GM19467 (cell line): Measurements from ENCODE around the gene DPM3.
A peak's percentile ranks its signal among the peaks of the same experiment; 100 is the strongest.
"Not testable (repeated sequence)": the region's sequence is repeated elsewhere in the genome, so short reads cannot be mapped to it uniquely, and the experiment has no call there.

Experiments used
- ATAC-seq: cut with Tn5 transposase; IDR thresholded peaks from one replicate; pipeline ENCODE4 v1.9.1; 2021; ENCODE audit warnings: mild to moderate bottlenecking, moderate library complexity; ENCODE audit not compliant: unreplicated experiment

Gene DPM3

DNA sequence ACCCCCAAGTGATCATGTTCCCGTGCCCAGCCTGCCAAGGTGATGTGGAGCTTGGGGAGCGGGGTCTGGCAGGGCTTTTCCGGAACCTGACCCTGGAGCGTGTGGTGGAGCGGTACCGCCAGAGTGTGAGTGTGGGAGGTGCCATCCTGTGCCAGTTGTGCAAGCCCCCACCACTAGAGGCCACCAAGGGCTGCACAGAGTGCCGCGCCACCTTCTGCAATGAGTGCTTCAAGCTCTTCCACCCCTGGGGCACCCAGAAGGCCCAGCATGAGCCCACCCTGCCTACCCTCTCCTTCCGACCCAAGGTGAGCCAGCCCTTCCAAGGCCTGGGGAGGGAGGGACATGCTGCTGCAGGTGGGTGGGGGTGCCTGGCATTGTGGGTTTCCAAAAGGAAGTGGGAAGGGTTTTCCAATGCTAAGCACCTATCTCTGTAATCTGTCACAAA lies 35.6 kb upstream of the DPM3 start:
- ATAC-seq = no peak

DNA sequence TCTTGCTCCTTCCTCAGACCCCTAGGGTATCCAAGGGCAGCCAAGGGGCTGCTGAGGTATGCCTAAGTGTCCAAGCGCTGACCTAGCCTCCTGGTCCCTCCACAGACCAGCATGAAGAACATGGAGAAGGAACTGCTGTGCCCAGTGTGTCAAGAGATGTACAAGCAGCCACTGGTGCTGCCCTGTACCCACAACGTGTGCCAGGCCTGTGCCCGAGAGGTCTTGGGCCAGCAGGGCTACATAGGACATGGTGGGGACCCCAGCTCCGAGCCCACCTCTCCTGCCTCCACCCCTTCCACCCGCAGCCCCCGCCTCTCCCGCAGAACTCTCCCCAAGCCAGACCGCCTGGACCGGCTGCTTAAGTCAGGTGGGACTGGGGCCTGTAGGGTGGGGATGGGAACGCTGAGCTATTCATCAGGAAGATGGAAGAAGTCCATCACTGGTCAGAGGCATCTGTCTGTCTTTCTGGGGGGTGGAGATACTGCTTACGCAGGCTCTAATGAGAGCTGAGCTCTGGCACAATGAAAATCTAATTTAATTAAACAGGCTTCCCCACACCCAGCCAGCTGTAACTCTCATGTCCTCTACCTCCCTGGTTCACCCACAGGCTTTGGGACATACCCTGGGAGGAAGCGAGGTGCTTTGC lies 35.1 kb upstream of the DPM3 start:
- no peak for ATAC-seq

DNA sequence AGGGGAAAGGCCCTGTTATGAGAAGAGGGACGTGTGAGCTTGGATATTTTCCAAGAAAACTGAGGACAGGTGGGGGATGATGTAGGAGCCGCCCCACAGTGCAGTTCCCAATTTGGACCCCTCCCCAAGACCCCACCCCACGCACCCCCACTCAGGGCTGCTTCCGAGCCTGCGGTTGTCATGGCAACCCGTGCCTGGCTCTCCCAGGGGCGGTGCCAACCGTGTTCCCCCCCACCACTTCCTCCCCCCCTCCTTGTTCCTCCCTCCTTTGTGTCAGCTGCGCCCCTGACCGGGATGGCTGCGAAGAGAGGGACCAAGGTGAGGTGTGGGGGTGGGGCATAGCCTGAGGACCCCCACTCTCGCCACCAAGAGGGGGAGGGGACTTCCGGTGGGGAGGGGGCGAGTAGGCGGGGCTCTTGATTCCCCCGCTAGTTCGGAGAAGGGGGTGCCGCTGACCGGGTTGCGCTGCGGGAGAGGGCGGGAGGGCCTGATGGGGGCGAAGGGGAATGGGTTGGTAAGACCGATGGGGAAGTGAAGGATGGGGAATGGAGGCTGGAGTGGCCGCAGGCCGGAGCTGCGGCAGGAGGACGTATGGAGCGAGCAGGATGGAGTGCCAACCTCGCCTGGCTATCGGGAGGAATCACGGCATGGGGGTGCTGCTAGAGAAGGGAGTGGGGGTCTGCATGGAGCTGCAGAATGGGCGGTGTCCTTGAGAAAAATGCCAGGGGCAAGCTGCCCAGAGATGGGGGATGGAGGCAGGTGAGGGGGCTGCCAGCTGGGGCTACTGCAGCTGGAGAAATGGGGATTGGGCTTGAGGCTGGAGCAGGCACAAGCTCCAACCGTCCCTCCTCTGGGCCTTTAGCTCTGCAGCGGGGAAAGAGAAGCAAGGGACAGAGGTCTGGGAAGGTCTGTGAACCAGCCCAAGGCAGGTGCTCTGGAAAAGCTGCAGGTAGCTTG lies 34.3 kb upstream of the DPM3 start:
- ATAC-seq = no peak

DNA sequence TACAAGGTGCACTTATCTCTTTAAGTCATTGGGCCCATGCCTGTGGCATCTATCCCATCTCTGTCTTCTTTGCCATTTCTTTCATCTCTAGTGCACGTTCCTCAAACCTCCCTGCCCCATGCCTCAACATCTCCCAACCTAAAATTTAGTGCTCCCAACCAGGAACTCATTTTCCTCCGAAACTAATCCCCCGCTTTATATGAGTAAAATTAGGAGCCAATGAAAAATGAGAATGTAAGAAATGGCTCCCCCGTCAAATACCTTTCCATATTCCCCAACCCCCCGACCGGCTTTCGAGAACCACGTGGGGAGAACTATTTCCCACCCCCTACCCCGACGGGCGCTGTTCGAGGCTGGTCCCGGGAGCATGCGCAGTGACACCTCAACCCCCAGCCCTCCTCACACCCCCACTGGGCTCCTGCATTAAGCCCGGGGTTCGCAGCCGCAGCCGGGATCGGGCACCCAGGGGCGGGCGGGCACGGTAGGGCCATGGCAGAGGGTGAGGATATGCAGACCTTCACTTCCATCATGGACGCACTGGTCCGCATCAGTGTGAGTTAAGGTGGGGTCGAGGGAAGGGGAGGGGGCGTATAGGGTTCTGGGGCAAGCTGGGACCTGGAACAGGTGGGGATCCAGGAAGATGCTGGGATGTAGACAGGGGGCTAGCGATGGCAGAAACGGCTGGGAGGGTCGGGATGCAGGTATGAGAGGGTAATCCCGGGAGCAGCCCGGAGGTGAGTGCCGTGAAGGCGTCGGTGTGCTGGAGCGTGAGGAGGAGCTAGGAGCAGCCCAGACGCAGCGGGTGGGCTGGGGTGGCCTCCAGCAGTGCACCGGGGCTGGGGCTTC lies 33.4 kb upstream of the DPM3 start, which contains the start of gene TRIM46:
Gene TRIM46, plus strand, starts transcription at position 372 of the 846 bp plus-strand sequence. Its CDS starts 118 bp downstream, at position 490.
- ATAC-seq = no peak

DNA sequence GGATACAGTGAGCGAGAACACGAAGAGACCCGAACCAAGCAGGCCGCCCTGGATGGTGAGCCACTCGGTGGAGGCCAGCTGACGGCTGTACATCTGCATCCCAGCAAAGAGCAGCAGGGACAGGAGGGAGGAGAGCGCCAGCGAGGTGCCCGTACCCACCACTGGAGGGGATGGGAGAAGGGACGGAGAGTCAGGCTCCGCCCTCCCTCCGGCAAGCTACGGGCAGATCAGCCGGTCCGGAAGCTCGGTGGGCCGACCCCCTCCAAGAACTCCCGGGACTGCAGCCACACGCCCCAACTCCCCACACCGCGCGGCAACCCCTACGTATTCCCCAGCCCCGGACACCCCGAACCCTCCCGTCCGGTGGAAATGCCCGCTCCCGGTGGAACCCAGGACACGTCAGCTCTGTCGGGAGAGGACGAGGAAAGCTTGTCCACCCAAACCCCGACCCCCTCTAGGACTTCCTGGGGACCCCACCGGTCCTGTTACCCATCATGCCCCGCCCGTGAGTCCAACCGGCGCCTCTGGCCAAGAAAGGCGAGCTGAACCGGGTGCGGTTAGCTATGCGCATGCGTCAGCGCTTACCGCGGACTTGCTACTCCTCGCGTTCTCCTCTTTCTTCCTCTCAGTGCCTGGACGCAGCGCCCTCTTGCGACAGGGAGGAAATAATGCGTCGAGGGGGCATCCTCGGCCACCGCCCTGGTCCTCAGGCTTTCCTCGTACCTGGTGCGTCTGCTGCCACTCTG lies 32.6 kb upstream of the DPM3 start, which contains the start of gene KRTCAP2:
Gene KRTCAP2, minus strand, starts transcription at position 573 of the 746 bp plus-strand sequence. Its CDS starts 80 bp downstream, at position 493.
- ATAC-seq = peak; percentile 69

DNA sequence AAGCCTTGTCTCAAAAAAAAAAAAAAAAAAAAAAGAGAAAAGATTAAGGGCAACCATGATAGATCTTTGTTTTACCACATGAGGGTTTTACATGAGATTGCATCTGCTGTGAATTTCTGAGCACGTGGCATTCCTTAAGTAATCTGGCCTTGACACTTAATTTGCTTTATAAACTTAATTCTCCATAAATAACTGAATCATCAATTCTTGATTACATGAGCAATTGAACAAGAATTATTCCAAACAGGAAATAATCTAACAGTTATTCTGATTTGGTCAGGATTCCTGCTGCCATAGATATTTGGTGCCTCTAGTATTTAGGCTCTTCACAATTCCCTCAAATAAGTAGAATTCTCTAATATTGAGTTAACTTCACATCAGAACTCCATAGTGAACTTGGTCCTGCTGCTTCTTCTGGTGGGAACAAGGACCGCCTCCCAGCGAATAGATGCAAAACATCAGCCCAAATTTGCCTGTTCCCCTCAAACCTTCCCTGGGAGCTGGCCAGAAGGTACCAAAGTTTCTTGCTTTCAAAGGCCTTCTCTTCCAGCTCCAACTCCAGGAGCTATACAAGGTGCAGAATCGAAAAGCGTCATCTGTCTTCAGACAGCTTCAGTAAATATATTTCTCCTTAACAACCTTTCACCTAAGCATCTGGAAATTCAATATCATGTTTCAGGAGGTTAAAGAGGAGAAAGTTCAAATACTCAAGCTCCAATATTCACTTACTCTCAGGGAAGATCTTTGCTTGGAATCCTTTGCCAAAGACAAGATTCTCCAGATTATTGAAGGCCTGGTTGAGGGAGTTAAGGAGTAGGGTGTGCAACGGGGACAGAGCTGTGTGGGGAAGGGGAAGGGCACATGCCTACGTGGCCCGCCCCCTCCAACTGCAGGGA lies 31.8 kb upstream of the DPM3 start:
- no peak for ATAC-seq

DNA sequence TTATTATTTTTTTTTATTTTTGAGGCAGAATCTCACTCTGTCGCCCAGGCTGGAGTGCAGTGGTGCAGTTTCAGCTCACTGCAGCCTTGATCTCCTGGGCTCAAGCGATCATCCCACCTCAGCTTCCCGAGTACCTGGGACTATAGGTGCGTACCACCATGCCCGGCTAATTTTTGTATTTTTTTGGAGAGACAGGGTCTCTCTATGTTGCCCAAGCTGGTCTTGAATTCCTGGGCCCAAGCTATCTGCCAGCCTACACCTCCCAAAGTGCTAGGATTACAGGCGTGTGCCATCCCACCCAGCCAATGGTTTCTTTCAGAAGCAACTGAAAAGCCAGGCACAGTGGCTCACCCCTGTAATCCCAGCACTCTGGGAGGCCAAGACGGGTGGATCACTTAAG lies 30.5 kb upstream of the DPM3 start:
- no peak for ATAC-seq

DNA sequence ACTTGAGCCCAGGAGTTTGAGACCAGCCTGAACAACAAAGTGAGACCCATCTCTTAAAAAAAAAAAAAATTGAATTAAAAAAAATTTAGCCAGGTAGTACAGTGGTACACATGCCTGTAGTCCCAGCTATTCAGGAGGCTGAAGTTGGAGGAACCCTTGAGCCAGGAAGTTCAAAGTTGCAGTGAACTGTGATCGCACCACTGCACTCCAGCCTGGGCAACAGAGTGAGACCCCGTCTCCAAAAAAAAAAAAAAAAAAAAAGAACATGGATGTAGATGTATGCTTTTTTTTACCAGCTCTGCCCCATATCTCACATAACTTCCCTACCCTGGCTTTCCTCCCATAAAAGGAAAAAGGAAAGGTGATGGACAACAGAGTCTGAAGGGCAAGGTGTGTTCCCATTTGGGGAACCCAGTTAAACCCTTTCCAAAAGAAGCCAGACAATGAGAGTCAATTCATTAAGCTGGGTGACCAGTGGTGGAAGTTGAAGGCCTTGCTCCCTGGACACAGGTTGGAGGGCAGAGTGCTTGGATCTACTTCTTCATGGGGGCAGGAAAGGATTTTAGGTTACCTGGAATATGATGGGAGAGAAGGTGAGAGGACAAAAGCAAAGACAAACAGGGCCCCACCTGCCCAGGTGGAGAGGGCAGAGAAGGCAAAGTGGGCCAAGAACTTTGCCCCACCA lies 29.9 kb upstream of the DPM3 start:
- no peak for ATAC-seq

DNA sequence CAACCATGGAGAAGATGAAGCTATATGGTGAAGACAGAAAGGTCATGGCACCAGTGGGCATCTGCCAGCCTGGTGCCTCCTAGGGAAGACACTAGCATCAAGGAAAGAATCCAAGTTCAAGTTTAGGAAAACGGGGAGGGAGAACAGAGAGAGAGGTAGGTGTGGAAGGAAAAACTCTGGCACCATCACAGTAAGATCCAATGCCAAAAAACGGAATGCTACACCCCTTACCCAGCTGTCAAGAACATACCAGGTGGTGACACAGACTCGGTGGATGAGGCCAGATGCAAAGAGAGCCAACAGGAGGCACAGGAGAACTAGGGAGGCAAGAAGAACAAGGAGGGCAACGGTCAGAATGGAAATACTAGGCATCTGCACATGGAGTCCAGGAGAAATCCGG lies 29.2 kb upstream of the DPM3 start:
- ATAC-seq = no peak

DNA sequence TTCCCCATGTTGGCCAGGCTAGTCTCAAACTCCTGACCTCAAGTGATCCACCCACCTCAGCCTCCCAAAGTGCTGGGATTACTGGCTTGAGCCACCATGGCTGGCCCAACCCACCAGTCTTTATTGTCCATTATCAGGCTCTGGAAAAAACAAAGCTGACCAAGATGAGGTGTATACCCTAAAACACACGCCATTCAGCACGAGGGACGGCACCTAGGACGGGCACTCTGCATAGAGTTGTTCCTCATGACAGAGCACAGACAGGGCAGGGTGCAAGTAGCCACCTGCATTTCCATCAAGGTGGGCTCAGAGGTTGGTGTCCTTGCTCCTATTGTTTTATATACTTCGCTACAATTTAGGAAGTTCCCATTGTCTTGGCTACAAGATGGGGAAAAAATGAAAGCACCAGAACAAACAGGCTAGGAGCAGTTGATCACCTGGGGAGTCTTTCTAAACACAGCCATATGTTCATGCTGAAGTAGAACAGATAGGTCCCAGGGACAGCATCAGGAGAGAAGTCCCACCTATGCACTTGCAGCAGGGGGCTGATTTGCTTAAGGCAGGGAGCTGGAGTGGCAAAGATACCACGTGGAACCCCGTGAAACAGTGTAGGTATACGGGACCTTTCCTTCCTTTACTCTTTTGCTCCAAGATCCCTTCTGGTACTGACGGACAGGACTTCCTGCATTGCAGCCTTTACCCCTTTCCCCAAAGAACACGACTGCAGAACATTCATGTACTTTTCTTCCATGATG lies 28.3 kb upstream of the DPM3 start:
- ATAC-seq = no peak

DNA sequence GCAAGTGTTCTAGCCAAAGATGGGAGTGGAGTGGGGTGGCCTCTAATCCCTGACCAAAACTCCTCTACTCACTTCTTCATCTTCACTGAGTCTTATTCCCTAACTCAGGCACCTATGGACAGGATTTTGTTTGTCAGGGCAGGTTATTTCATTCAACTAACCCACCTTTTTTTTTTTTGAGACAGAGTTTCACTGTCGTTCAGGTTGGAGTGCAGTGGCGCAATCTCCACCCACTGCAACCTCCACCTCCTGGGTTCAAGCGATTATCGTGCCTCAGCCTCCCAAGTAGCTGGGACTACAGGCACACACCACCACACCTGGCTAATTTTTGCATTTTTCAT lies 27.7 kb upstream of the DPM3 start:
- not testable (repeated sequence) for ATAC-seq

DNA sequence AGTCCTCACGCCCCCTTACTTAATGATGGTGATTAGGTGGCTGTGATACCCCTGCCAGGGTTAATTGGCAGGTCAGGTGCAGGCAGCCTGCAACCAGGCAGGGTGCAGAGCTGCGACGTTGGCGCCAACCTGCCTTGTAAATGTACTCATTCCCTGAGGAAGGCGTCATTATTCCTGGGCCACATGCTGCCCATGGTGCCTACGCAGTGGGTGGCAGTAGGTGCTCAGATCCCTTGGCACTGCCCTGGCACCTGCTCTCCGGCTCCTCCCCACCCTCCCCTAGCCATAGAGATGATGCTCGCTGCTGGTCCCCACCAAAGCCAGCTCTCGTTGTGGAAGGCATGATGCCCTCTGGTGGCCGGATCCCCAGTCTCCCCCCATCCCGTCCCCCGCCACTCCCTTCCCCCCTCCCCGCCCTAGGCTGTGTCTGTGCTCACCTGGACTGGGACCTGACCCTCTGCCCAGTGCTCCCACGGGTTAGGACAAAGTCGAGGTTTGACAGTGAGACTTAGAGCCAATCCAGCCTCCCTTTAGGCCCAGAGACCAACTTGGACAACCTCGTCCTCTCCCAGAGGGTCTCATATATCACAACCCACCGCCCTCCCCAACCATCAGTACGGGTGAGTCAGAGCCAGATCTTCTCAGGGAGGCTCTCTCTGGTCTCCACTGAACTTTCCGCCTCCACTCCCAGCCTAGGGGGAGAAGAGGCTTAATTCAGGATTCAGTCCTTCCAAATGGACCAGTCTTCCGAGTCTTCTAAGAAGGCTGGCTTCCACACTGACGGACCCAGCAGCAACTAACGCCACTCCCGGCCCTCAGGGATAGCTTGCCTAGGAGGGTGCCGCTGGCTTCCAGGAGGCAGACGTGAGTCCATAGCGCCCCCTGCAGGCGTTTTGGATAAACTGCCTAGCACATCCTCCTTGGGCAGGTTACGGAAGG lies 27.1 kb upstream of the DPM3 start:
- ATAC-seq = peak; percentile 39

DNA sequence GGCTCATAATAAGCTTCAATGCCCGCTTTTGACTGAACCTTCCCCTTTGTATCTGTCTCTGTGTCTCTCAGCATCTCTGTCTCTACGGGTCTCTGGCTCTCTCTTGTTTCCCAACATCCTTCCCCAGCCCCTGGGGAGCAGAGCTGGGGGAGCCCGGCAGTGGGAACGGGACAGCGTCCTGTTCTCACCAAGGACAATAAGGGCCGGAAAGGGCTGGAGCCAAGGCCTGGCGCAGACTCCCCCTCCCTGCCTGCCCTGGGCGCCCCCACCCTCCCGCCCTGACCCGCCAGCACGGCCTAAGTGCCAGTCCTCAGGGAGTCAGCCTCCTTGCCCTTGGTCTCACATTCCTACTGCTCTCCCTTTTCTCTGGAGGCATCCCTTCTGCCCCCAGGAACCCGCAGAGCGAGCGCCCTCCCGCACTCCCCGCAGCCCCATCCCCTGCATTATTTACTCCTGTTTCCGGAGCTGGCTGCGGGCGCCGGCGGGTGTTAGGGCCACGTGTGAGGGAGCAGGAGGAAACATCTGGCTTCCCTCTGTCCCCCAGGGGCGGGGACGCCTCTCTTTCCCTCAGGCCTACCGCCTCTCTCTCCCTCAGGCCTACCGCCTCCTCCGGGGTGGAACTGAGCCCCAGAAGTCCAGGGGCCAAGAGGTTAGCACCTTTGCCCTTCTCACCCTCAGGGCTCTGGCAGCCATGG lies 26.3 kb upstream of the DPM3 start:
- no peak for ATAC-seq

DNA sequence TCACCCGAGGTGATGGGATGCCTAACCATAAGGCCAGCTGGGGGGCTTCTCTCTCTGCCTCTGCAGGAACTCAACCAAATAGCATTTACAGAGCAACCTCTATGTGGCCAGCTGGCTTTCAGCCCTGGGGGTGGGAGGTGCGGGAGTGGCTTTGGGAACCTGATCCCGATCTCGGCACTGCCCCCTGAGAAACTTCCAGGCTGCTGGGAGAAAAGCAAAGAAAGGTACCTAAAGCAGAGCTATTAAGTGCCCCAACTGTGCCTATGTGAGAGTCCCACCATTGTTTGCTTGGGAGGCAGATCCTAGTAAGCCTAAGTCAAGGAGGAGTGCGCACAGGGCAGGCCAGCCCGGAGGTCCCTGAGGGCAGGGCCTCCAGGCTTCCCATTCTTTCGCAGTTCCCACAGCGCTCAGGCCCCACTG lies 25.7 kb upstream of the DPM3 start:
- ATAC-seq = no peak

DNA sequence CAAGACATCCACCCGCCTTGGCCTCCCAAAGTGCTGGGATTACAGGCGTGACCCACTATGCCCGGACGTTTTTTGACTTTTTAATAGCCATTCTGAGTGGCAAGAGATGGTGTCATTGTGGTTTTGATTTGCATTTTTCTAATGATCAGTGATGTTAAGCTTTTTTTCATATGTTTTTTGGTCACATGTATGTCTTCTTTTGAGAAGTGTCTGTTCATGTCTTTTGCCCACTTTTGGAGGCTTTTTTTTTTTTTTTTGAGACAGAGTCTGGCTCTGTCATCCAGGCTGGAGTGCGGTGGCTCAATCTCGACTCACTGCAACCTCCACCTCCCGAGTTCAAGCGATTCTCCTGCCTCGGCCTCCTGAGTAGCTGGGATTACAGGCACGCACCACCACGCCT lies 24.3 kb upstream of the DPM3 start:
- not testable (repeated sequence) for ATAC-seq

DNA sequence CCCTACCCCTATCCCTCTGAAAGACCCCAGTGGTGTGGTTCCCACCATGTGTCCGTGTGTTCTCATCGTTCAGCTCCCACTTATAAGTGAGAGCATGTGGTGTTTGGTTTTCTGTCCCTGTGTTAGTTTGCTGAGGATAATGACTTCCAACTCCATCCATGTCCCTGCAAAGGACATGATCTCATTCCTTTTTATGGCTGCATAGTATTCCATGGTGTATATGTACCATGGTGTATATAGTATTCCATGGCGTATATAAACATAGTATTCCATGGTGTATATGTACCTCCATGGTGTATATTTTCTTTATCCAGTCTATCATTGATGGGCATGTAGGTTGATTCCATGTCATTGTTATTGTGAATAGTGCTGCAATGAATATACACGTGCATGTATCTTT lies 23.5 kb upstream of the DPM3 start:
- not testable (repeated sequence) for ATAC-seq
